SKM-1 treated with dmso at 0.1 percent for 144 hours (cell line): ENCODE measurements around the gene SNTG2.
"Not testable (repeated sequence)": the region's sequence is repeated elsewhere in the genome, so short reads cannot be mapped to it uniquely, and the experiment has no call there.

Experiments used
- DNase-seq: peaks from one replicate; lab custom pipeline; 2025; ENCODE audit not compliant: unreplicated experiment; lab: John Stamatoyannopoulos, UW

SNTG2 gene

GRCh38 chr2:1402064-1402463 lies 451.4 kb downstream of the SNTG2 start:
- no peak for DNase-seq

- DNase-seq, result no peak
These were observed 452.9 kb downstream of the SNTG2 start for GRCh38 chr2:1403565-1403964.

- no peak for DNase-seq
These were observed 454.5 kb downstream of the SNTG2 start for GRCh38 chr2:1405124-1405523.

GRCh38 chr2:1405967-1406366 lies 455.3 kb downstream of the SNTG2 start:
- DNase-seq, result no peak

- DNase-seq, result no peak
These were observed 455.8 kb downstream of the SNTG2 start for GRCh38 chr2:1406434-1406833.

- DNase-seq, result no peak
These were observed 457.5 kb downstream of the SNTG2 start for GRCh38 chr2:1407950-1408675.

- no peak for DNase-seq
These were observed 462.6 kb downstream of the SNTG2 start, which contains the start of gene TPO for GRCh38 chr2:1413156-1413710. TSS of gene TPO (plus strand) at chr2:1413463. CDS start at chr2:1414409, 946 bp downstream.

- no peak for DNase-seq
These were observed 463.5 kb downstream of the SNTG2 start for GRCh38 chr2:1414121-1414520.

GRCh38 chr2:1414901-1415300 lies 464.3 kb downstream of the SNTG2 start:
- not testable (repeated sequence) for DNase-seq

GRCh38 chr2:1415501-1415900 lies 464.9 kb downstream of the SNTG2 start:
- no peak for DNase-seq
